ENCODE data around the gene SPAG17. TPM values are rescaled to one million over a fixed set of nuclear protein-coding genes. Genes with fewer than 3 reads are reported as not detected.

Gene SPAG17
- total and polyA plus RNA-seq, 2 of the 4 experiments (the other 2 are of a cell fraction): 0.10 TPM; not detected in 1

- intact Hi-C loops (cut with micrococcal nuclease) (no loop called here), in situ Hi-C loops (cut with MboI; ENCODE audit: low sequenced_read_pairs) (no loop called here), dilution Hi-C loops (cut with HindIII; ENCODE audit: low sequenced_read_pairs, unreplicated experiment) (no loop called here)
- no peak overlapping the region for H4K91ac ChIP-seq (ENCODE audit: insufficient read depth, low read depth, low read length)
- TF ChIP-seq CTCF (conservative IDR thresholded peaks at IDR 0.05; ENCODE audit: low read depth, low read length): no peak
- no peak for TF ChIP-seq SMC3 (IDR thresholded peaks at IDR 0.05; ENCODE audit: low read depth, low read length)
- no peaks in the 10 kb centered on the region for H3K9me3 ChIP-seq (ENCODE audit: control insufficient read depth, insufficient read depth, low read length)
- no peak overlapping the region for H3K4me2 ChIP-seq (ENCODE audit: low read depth, low read length)
- no CpG with 5 or more reads among the region's 6 CpGs for WGBS, 2 experiments (ENCODE audit: extremely low coverage in 2 of 2, insufficient read length in 1 of 2)
- ChIA-PET CTCF (no interaction called here), POLR2A (ENCODE audit: unreplicated experiment) (interaction anchor here (0.7 kb wide), 1 partner anchor 1065 kb away, joined by 4 read pairs; no protein-coding TSS in a partner anchor)
- no peaks in the 10 kb centered on the region for H4K20me1 ChIP-seq (ENCODE audit: insufficient read depth, low read length)
- H3K27me3 ChIP-seq (ENCODE audit: control insufficient read depth, insufficient read depth, low read length): peaks cover 2% of the 10 kb centered on the region; the same call in 1 of the 2 replicates
- H2AK5ac ChIP-seq (ENCODE audit: low read depth, low read length): no peak overlapping the region
- no peaks in the 10 kb centered on the region for H3K79me1 ChIP-seq (ENCODE audit: low read depth in 1 of 2, low read length in 2 of 2)
- H2AFZ ChIP-seq (replicated peaks; ENCODE audit: low read length, poor library complexity): no peak overlapping the region
- H3K9ac ChIP-seq (ENCODE audit: low read depth, low read length): no peak overlapping the region
- H3K27ac ChIP-seq (ENCODE audit: insufficient read depth, low read length): no peak overlapping the region
- ATAC-seq (ENCODE audit: low read depth) (no peak), DNase-seq (no peak)
- H3K56ac ChIP-seq (ENCODE audit: extremely low read depth, insufficient read depth, low read length): no peak overlapping the region
- no peak overlapping the region for H3K14ac ChIP-seq (replicated peaks; ENCODE audit: low read depth, low read length)
- H4K8ac ChIP-seq (ENCODE audit: low read depth in 2 of 2, low read length in 2 of 2): no peak overlapping the region
- no peak overlapping the region for H2BK15ac ChIP-seq (ENCODE audit: low read depth, low read length)
- no TSS peak for BruUV-seq (replicated peaks)
- no peak overlapping the region for H3K23ac ChIP-seq (ENCODE audit: low read depth, low read length)
- no peak overlapping the region for H2BK20ac ChIP-seq (ENCODE audit: low read depth, low read length)
- no peak overlapping the region for H3K4me3 ChIP-seq (ENCODE audit: insufficient read depth, low read depth, low read length)
- H4K5ac ChIP-seq (ENCODE audit: low read depth, low read length): no peak overlapping the region
- H2AK9ac ChIP-seq (replicated peaks; ENCODE audit: low read depth, low read length, poor library complexity): no peak overlapping the region
- H3K4ac ChIP-seq (ENCODE audit: low read depth, low read length): no peak overlapping the region
- no peak overlapping the region for H2BK5ac ChIP-seq (ENCODE audit: low read depth, low read length, poor library complexity, severe bottlenecking)
- H3K9me1 ChIP-seq (ENCODE audit: insufficient read depth, low read length): no peaks in the 10 kb centered on the region
- no peaks in the 10 kb centered on the region for H3K4me1 ChIP-seq (ENCODE audit: control insufficient read depth, insufficient read depth, low read length)
- no peaks in the 10 kb centered on the region for H3K36me3 ChIP-seq (ENCODE audit: control insufficient read depth, insufficient read depth, low read length)
- no peak overlapping the region for H2BK120ac ChIP-seq (ENCODE audit: low read depth, low read length)
- H3K18ac ChIP-seq (ENCODE audit: low read depth, low read length): no peak overlapping the region
Observed at GRCh38 chr1:118012515-118013124, 172.4 kb downstream of the SPAG17 start.

Measured in IMR-90 (cell line).